ENCODE measurements around the gene KCNJ10.

Gene KCNJ10

DNA sequence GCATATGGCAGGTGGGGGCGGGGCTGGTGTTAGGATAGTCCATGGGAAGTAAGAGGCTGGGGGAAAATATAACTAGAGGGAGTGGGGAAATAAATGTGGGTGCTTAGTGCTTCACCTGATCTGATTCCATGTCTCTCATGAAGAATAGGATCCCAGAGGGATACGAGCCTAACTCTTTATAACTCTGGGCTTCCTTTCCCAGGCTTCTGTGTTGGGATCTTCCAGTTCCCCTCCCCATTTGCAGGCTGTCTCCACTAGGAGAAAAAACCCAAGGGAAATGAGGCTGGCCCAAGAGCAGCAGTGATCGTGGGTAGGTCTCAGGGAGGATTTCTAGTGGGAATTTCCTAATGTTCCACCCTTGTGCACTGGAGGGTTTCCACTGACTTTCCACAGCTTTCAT, 13.0 kb upstream of the KCNJ10 start:
- DNase-seq = no peak

- no peak for DNase-seq
Measured at GRCh38 chr1:160082487-160082886, 12.5 kb upstream of the KCNJ10 start.

DNA sequence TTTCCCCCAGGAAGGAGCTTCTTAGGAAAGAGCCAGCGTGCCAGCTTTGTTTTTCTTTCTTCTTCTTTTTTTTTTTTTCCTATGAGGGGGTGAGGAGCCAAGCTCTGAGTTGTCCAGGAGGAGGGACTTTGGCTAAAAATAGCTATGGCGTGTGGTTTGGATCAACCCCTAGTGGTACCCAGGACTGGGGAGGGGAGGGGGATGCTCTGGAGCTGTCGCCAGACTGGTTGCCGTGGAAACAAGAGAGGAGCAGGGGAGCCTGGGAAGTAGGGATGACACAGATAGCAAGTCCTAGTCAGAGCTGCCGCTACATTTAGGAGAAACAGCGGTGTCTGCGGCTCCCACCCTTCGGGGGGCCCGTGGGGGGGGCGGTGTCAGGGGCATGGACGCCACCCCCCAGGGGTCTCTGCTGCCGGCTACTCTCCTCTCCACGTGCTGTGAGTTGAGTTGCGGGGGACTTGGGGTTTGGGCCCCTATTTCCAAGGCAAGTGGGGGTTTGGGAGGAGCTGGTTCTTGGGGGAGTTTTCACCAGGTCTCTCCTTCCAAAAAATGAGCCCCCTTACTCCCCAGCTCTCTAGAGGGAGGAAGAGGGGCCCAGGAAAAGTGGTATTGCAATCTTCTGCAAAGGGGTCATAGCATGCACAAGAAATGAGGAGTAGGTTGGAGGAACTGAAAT, 11.4 kb upstream of the KCNJ10 start, which contains the start of gene KCNJ9:
Gene KCNJ9 (plus strand): TSS at position 278 of the 676 bp plus-strand sequence. CDS start 2,493 bp downstream, outside the sequence.
- no peak for DNase-seq

- DNase-seq = no peak
Measured at GRCh38 chr1:160080381-160081100, 10.6 kb upstream of the KCNJ10 start.

DNA sequence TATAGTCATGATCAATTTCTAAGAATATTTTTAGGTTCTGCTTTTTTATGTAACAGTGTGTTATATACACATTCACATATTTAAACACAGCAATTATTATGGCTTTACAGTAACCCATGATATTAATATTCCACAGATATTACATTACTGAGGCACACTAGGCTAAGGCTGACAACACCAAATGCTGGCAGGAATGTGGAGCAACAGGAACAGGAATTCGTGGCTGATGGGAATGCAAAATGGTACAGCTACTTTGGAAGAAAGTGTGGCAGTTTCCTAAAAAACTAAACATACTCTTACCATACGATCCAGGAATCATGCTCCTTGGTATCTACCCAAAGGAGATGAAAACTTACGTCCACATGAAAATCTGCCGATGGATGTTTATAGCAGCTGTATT, 9.5 kb upstream of the KCNJ10 start:
- no peak for DNase-seq

DNA sequence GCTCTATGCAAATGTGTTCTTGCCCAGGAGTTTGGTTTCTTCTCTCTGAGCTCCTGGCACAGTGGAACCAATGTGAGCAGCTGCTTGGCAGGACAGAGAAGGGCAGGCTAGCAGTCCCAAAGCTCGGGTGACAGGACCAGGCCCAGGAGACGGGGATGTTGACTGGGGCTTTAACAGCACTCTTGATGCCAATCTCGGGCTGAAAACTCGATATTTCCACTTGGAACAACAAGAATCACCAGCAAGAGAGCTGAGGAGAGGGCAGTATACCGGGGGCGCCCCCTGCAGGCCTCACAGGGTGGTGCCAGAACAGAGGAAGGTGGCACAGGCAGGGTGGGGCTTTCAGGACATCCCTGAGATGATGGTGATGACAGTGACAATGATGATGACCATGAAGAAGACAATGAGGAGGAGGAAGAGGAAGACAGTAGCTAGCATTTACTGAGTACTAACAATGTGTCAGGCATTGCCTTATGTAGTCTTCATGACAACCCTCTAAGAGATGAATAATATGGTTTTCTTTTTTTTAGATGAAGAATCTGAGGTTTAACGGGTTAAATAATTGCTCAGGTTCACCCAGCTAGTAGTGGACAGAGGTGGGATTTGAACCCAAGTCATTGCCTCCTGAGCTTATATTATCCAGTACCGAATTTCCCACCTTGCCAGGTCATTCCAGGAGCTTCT, 8.7 kb upstream of the KCNJ10 start:
- DNase-seq = peak; percentile 50 to 75

GRCh38 chr1:160077486-160077885, 7.5 kb upstream of the KCNJ10 start:
- DNase-seq = peak; percentile 65 to 76

- no peak for DNase-seq
Measured at GRCh38 chr1:160076295-160076694, 6.3 kb upstream of the KCNJ10 start.

DNA sequence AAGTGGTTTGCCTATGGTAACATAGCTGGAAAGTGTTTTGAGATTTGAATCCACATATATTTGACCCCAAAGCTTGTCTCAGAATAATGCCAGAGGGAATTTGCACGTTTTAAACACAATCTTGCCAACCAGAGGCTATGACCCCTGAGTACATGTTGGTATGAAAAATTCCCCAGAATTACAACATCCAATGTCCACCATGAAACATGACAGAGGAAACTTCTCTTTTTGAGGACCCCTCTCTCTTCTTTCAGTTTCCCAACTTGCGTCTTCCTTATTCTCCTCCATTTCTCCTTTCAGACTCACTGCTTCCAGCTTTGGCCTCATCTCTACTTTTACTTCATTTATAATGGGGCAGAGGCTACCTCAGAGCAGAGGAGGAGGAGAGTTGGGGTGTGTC, 5.9 kb upstream of the KCNJ10 start:
- DNase-seq = peak; percentile 81 to 83

GRCh38 chr1:160074865-160075264, 4.9 kb upstream of the KCNJ10 start:
- no peak for DNase-seq

DNA sequence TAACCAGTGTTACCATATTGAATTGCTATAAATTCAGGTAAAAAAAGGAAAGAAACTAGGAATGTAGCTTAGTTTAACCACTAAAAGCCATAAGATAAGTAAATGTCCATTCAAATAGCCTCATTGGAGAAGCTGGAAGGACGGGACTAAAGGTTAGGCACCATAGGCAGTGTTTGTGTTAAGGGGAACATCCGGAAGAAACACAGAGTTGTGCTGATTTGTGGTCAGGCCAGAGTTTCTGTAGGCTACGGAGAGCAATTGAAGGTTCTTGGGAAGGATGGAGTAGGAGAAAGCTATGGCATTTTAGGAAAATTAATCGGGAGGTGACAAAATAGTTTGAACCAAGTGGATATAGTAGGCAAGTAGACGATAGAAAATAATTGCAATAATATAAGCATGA, 1.3 kb upstream of the KCNJ10 start:
- DNase-seq = no peak

- DNase-seq = peak; percentile 49 to 65
Measured at GRCh38 chr1:160070243-160071163, 543 bp upstream of the KCNJ10 start.

DNA sequence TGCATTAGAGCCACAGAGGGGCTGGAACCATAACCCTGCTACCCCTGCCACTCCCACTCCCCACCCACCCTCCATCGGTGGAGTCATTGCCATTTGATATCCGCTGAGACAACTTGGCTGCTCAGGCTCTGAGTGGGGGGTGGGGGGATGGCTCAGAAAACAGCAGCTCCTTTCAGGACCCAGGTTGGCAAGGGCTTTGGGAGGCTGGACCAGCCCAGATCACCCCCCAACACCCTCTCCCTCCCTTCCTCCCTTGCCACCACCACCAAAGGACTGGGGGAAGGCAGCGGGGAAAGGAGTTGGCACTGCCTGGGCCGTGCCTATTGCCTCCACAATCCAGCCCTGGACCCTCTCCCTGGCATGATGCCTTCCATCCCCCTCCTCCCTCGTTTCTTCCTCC, 1.7 kb downstream of the KCNJ10 start:
- no peak for DNase-seq

- DNase-seq = no peak
Measured at GRCh38 chr1:160066829-160067745, 2.9 kb downstream of the KCNJ10 start.

GRCh38 chr1:160064746-160065145, 5.2 kb downstream of the KCNJ10 start:
- no peak for DNase-seq

DNA sequence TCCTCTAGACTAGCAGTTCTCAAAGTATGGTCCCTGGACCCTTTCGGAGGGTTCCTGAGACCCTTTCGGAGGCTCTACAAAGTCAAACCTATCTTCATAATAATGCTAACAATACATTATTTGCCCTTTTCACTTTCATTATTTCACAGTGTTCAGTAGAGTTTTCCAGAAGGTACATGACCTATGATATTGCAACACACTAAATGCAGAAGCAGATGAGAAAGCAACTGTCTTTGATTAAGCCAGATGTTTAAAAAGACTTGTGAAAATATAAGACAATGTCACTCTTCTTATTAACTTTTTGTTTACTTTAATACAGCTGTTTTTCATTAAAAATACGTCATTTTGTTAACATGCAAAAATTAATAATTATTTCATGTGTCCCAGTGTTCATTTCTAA, 5.8 kb downstream of the KCNJ10 start:
- DNase-seq = no peak

DNA sequence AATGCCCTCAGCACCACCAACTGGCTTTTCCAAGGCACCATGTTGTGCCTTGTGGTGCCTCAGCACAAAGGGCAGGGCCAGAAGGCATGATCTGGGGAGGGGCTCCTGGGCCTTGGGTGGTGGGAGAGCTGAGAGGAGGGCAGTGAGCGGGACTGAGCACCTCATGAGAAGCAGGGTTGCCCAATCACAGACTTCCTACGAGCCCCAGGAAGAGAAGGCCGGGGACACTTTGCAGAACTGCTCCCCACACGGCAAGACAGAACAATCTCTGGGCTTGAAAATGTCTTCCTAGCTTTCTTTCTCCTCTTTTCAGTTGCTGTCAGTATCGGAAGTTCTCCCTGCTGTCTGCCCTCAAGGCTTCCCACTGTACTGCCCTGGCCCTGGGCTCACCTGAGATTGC, 6.8 kb downstream of the KCNJ10 start:
- DNase-seq = no peak

DNA sequence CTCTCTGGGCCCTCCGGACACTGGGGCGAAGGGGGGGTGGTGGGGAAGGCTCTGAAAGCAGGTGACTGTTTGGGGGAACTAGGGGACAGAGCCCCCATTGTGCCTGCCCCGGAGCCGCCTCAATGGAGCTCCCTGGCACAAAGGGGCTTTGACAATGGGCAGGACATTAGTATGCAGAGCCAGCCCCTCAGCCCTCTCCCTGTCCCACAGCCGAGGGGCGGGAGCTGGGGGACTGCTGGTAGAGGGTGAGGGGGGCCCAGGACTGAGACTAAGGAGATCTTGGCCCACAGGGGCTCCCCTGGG, 7.8 kb downstream of the KCNJ10 start:
- no peak for DNase-seq

DNA sequence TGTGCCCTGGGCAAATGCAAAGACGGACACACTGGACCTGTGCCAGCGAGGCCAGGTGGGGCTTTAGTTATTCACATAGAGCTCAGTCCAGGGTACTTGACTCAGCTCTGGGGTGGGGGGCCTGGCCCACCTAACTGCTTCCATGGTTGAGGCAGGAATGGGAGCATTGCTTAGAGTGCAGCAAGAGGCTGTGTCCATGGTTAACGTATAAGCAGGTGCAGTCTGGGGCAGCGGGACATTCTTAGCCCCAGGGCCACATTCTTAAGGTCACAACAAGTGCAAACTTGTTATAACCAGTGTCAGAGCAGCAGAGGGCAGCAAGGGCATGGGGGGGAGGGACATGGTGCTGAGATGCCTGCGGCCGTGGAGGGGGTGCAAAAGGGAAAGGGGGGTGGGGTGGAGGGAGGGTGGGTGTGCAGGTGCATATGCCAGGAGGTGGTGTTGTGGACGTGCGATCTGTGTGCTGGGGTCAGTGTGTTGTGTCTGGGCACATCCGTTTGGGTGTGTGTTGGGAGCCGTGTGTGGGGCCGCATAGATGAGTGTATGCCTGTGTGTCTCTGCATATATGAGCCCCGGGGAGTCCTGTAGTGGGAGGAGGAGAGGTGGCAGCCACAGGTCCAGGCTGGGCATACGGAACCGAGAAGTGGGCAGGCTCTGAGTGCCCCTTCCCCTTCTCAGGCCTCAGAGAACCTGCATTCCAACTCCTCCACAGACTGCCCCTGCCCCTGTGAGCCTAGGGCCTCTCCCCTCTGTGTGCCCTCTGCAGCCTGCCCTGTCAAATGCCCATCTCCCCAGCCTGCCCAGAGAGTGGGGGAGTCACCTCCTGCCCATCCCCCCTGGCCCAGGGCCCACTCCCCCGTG, 8.4 kb downstream of the KCNJ10 start:
- DNase-seq = no peak

DNA sequence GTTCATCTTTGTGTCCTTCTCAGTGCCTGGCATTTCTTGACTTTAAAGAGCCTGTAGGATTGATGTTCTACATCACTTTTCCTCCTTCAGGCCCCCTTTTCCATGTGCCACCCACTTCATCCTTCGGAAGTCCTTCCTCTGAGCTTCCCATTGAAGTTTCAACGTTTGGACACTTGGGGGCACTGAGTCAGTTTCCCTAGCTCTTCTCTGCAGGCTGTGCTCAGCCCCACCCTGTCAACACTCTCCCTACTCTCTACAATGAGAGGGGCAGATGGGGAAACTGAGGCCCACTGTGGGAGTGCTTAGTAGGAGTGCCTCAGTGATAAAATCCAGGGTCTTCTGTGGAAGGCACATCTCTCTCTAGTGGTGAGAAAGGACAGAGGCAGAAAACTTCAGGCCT, 11.9 kb downstream of the KCNJ10 start:
- DNase-seq = no peak

GRCh38 chr1:160056648-160057169, 13.3 kb downstream of the KCNJ10 start:
- DNase-seq = peak in 1 of 2 donors; percentile 13
